ENCODE results near the gene PLOD3.

PLOD3 gene

GRCh38 chr7:101163279-101164070 lies 53.9 kb downstream of the PLOD3 start:
- peak in 1 of 2 donors; percentile 42 for DNase-seq

- no peak for DNase-seq
Measured at GRCh38 chr7:101162551-101163278, 54.7 kb downstream of the PLOD3 start.

- no peak for DNase-seq
Measured at GRCh38 chr7:101161692-101162471, 55.5 kb downstream of the PLOD3 start.

- DNase-seq = no peak
Measured at GRCh38 chr7:101160910-101161309, 56.5 kb downstream of the PLOD3 start.

GRCh38 chr7:101159696-101160674 lies 57.4 kb downstream of the PLOD3 start:
- DNase-seq = no peak

- DNase-seq = no peak
Measured at GRCh38 chr7:101156866-101157589, 60.4 kb downstream of the PLOD3 start.

- no peak for DNase-seq
Measured at GRCh38 chr7:101156277-101156676, 61.1 kb downstream of the PLOD3 start.
